HCT116 (cell line): ENCODE measurements around the gene ACOXL. TPM values are rescaled to one million over a fixed set of nuclear protein-coding genes. Genes with fewer than 3 reads are reported as not detected.

Experiments
- ATAC-seq: fragments of 200-7000 bp; cut with Tn5 transposase; 2 replicates; pipeline ENCODE4 v1.9.1; 2020; ENCODE audit warnings: mild to moderate bottlenecking, moderate library complexity
- BruUV-seq: library from RNA; stranded (reverse); fragments of 400-500 nt; replicated peaks from 2 replicates; lab custom pipeline; 2021; lab: Mats Ljungman, UMichigan
- CTCF ChIA-PET: fragments of 300-600 bp; sonication (Branson Sonifier 250); formaldehyde crosslinking; loops from one replicate; lab custom pipeline; 2021; ENCODE audit warnings: antibody characterized with exemption; lab: Charles Lee
- POLR2A ChIA-PET: fragments of 300-600, 350-600 bp; sonication (Branson Sonifier 250); formaldehyde crosslinking; loops from one replicate; lab custom pipeline; 2021; ENCODE audit warnings: antibody characterized with exemption; lab: Charles Lee
- RAD21 ChIA-PET, 2 experiments: fragments of 300-600 bp; sonication (Branson Sonifier 250); formaldehyde crosslinking; loops; one replicate each; lab custom pipeline; 2023; ENCODE audit warnings: low total read pairs in 2 of 2; ENCODE audit not compliant: uncharacterized antibody in 2 of 2, unreplicated experiment in 2 of 2, low non-redundant PET in 1 of 2; lab: Charles Lee
- DNase-seq: peaks from one replicate; pipeline ENCODE4 v3.0.0-alpha.2; 2010; ENCODE audit warnings: low read depth, low spot score
- H2AFZ ChIP-seq: fragments of 200-600 bp; shearing (Covaris generic), sonication (generic); 2 replicates; pipeline ENCODE4 v1.6.1; 2017; ENCODE audit warnings: low read depth, mixed run types, mixed read lengths, antibody characterized with exemption, low read length; ENCODE audit not compliant: poor library complexity, severe bottlenecking
- H3K27ac ChIP-seq: 2 replicates; pipeline ENCODE4 v1.5.1; 2012; ENCODE audit warnings: low read depth, low read length
- H3K27me3 ChIP-seq: fragments of 200-600 bp; sonication (generic); 2 replicates; pipeline ENCODE4 v1.6.1; 2016; ENCODE audit warnings: mixed run types, low read length, mixed read lengths; ENCODE audit not compliant: insufficient read depth
- H3K36me3 ChIP-seq, 2 experiments: fragments of 200-500 bp in 1 of 2; fragments of 200-600 bp in 1 of 2; sonication (Bioruptor generic) in 1 of 2; sonication (generic) in 1 of 2; 2 replicates each; pipeline versions ENCODE4 v1.5.1 to v1.6.1; 2014 to 2016; ENCODE audit warnings: low read length in 2 of 2, inconsistent platforms in 1 of 2, mixed read lengths in 1 of 2, mixed run types in 1 of 2; ENCODE audit not compliant: insufficient read depth in 2 of 2, control insufficient read depth in 1 of 2
- H3K4me1 ChIP-seq, 2 experiments: fragments of 200-600 bp in 1 of 2; sonication (generic) in 1 of 2; 2 replicates each; pipeline versions ENCODE4 v1.5.1 to v1.6.1; 2012 to 2017; ENCODE audit warnings: low read length in 2 of 2, inconsistent platforms in 1 of 2, mild to moderate bottlenecking in 1 of 2, mixed read lengths in 1 of 2, mixed run types in 1 of 2, moderate library complexity in 1 of 2; ENCODE audit not compliant: insufficient read depth in 2 of 2, control insufficient read depth in 1 of 2
- H3K4me2 ChIP-seq: fragments of 200-600 bp; sonication (generic); 2 replicates; pipeline ENCODE4 v1.6.1; 2017; ENCODE audit warnings: mixed run types, low read length, mixed read lengths
- H3K4me3 ChIP-seq, 2 experiments: fragments of 200-600 bp in 1 of 2; sonication (generic) in 1 of 2; replicated peaks in 1 of 2; 2 replicates each; pipeline ENCODE4 v1.5.1; 2011 to 2016; ENCODE audit warnings: low read length in 2 of 2, control low read depth in 1 of 2, low read depth in 1 of 2, mild to moderate bottlenecking in 1 of 2, mixed read lengths in 1 of 2, mixed run types in 1 of 2
- H3K79me2 ChIP-seq: fragments of 200-600 bp; sonication (generic); 2 replicates; pipeline ENCODE4 v1.6.1; 2017; ENCODE audit warnings: mild to moderate bottlenecking, mixed run types, low read length, moderate library complexity, mixed read lengths; ENCODE audit not compliant: insufficient read depth
- H3K9ac ChIP-seq: fragments of 200-600 bp; sonication (generic); 2 replicates; pipeline ENCODE4 v1.6.1; 2016; ENCODE audit warnings: low read length, mixed read lengths
- H3K9me2 ChIP-seq: fragments of 200-600 bp; sonication (generic), shearing (Covaris generic); 2 replicates; pipeline ENCODE4 v1.6.1; 2017; ENCODE audit warnings: mixed run types, mild to moderate bottlenecking, moderate library complexity; ENCODE audit not compliant: insufficient read depth
- H3K9me3 ChIP-seq, 2 experiments: fragments of 200-500 bp in 1 of 2; fragments of 200-600 bp in 1 of 2; sonication (Bioruptor generic) in 1 of 2; sonication (generic) in 1 of 2; 2 replicates each; pipeline ENCODE4 v1.6.1; 2014 to 2017; ENCODE audit warnings: low read length in 2 of 2, mixed read lengths in 2 of 2, inconsistent platforms in 1 of 2, low read depth in 1 of 2, mild to moderate bottlenecking in 1 of 2, mixed run types in 1 of 2, moderate library complexity in 1 of 2; ENCODE audit not compliant: control insufficient read depth in 1 of 2, insufficient read depth in 1 of 2
- H4K20me1 ChIP-seq: fragments of 200-600 bp; sonication (generic), shearing (Covaris generic); 2 replicates; pipeline ENCODE4 v1.6.1; 2017; ENCODE audit warnings: mixed run types, mild to moderate bottlenecking, moderate library complexity; ENCODE audit not compliant: insufficient read depth
- ATF3 ChIP-seq: IDR thresholded peaks from 2 replicates; pipeline ENCODE4 v1.6.1; 2012
- CBX3 ChIP-seq: IDR thresholded peaks from 2 replicates; pipeline ENCODE4 v1.6.1; 2012; ENCODE audit warnings: low read depth
- CEBPB ChIP-seq: IDR thresholded peaks from 2 replicates; pipeline ENCODE4 v1.6.1; 2012; ENCODE audit warnings: low read depth
- CTCF ChIP-seq, 3 experiments: fragments of 200-600 bp in 1 of 3; sonication (generic) in 1 of 3; IDR thresholded peaks in 2 of 3; conservative IDR thresholded peaks in 1 of 3; 2 replicates each; pipeline ENCODE4 v1.5.1; 2012 to 2017; ENCODE audit warnings: low read depth in 2 of 3, low read length in 2 of 3, antibody characterized with exemption in 1 of 3, borderline replicate concordance in 1 of 3, control low read depth in 1 of 3, mild to moderate bottlenecking in 1 of 3, mixed read lengths in 1 of 3, mixed run types in 1 of 3, moderate library complexity in 1 of 3; ENCODE audit not compliant: insufficient read depth in 1 of 3
- EGR1 ChIP-seq: IDR thresholded peaks from 2 replicates; pipeline ENCODE4 v1.6.1; 2012; ENCODE audit warnings: low read depth
- FOSL1 ChIP-seq: IDR thresholded peaks from 2 replicates; pipeline ENCODE4 v1.6.1; 2012; ENCODE audit warnings: low read depth
- JUND ChIP-seq: IDR thresholded peaks from 2 replicates; pipeline ENCODE4 v1.6.1; 2012
- RAD21 ChIP-seq: IDR thresholded peaks from 2 replicates; pipeline ENCODE4 v1.6.1; 2012; ENCODE audit warnings: low read depth, mild to moderate bottlenecking
- SRF ChIP-seq: IDR thresholded peaks from 2 replicates; pipeline ENCODE4 v1.6.1; 2012; ENCODE audit warnings: low read depth
- YY1 ChIP-seq: IDR thresholded peaks from 2 replicates; pipeline ENCODE4 v1.6.1; 2011; ENCODE audit warnings: low read length, low read depth, moderate library complexity, mild to moderate bottlenecking; ENCODE audit not compliant: insufficient replicate concordance; ENCODE audit errors: extremely low read depth
- intact Hi-C: fragments of 100-400 bp; cut with micrococcal nuclease; formaldehyde crosslinking; loops from 2 replicates; pipeline ENCODE4 v1.10.0; 2022
- total RNA-seq: library from RNA; stranded (reverse); gene quantifications from one replicate; pipeline ENCODE4 v1.2.1, GENCODE V29; 2021; ENCODE audit not compliant: unreplicated experiment

Gene ACOXL
- total RNA-seq, 1 experiment from 2014 or later, result 5.5 TPM

- TF ChIP-seq CBX3 (no peak), YY1 (no peak), FOSL1 (no peak)
- TF ChIP-seq, all 23 proteins: peak for 0
- Histone ChIP-seq H3K4me3 (no peak overlapping the region), H2AFZ (no peak overlapping the region), H3K9ac (no peak overlapping the region), H3K27me3 (no peaks in the 10 kb centered on the region), H3K4me2 (no peak overlapping the region), H3K4me1 (no peaks in the 10 kb centered on the region), H3K27ac (no peak overlapping the region), H3K36me3 (peaks cover 4 to 6% of the 10 kb centered on the region in 2 experiments; a peak in 1 of 4 replicates), H3K9me2 (no peaks in the 10 kb centered on the region), H4K20me1 (no peaks in the 10 kb centered on the region), H3K9me3 (no peaks in the 10 kb centered on the region), H3K79me2 (peaks cover 29% of the 10 kb centered on the region; the same call in 1 of the 2 replicates)
- RAD21 ChIA-PET, result no interaction called here
- no peak for DNase-seq
- no TSS peak for BruUV-seq
- POLR2A ChIA-PET, result no interaction called here
- ATAC-seq, result no peak
- intact Hi-C loops, result no loop called here
- CTCF ChIA-PET, result no interaction called here
Observed at GRCh38 chr2:111143107-111143842, 410.9 kb downstream of the ACOXL start.

- Histone ChIP-seq H3K9me3 (no peaks in the 10 kb centered on the region), H3K9me2 (no peaks in the 10 kb centered on the region), H3K27ac (no peak overlapping the region), H3K4me3 (no peak overlapping the region), H2AFZ (no peak overlapping the region), H3K4me2 (no peak overlapping the region), H3K36me3 (peaks cover 4 to 5% of the 10 kb centered on the region in 2 experiments; a peak in 1 of 4 replicates), H3K9ac (no peak overlapping the region), H3K4me1 (no peaks in the 10 kb centered on the region), H3K27me3 (no peaks in the 10 kb centered on the region), H4K20me1 (no peaks in the 10 kb centered on the region), H3K79me2 (peaks cover 26% of the 10 kb centered on the region; the same call in 1 of the 2 replicates)
- ChIA-PET POLR2A (interaction anchor here (1.0 kb wide), 1 partner anchor 23 kb away, joined by 4 read pairs; the partner anchor contains the start of gene BCL2L11), RAD21 (no interaction called here), CTCF (no interaction called here)
- no peak for TF ChIP-seq JUND
- no peak for TF ChIP-seq SRF
- no peak for TF ChIP-seq ATF3
- no peak for TF ChIP-seq EGR1
- TF ChIP-seq YY1, result no peak
- TF ChIP-seq FOSL1, result no peak
- TF ChIP-seq CEBPB, result no peak
- no peak for TF ChIP-seq RAD21
- TF ChIP-seq CTCF (IDR thresholded peaks at IDR 0.05 in 2 of 3, conservative IDR thresholded peaks at IDR 0.05 in 1 of 3; ENCODE audit: borderline replicate concordance in 1 of 3, insufficient read depth in 1 of 3, low read depth in 2 of 3, low read length in 2 of 3), result no peak
- no peak for ATAC-seq
- DNase-seq, result no peak
- BruUV-seq, result no TSS peak
- intact Hi-C loops, result no loop called here
Observed at GRCh38 chr2:111143843-111144198, 411.4 kb downstream of the ACOXL start.
